HepG2 (cell line): ENCODE data around the gene COX4I2. TPM values are rescaled to one million over a fixed set of nuclear protein-coding genes. Genes with fewer than 3 reads are reported as not detected.
A peak's percentile ranks its signal among the peaks of the same experiment; 100 is the strongest.

Source experiments
- ELF1 ChIP-seq: sonication (generic); formaldehyde crosslinking; IDR thresholded peaks from 2 replicates; pipeline ENCODE4 v1.4.0; 2020; ENCODE audit warnings: missing genetic modification reagents
- FOXJ3 ChIP-seq: sonication (generic); formaldehyde crosslinking; IDR thresholded peaks from 2 replicates; pipeline ENCODE4 v1.4.0; 2020; ENCODE audit warnings: missing genetic modification reagents, mild to moderate bottlenecking, borderline replicate concordance
- HNF1A ChIP-seq, 2 experiments: sonication (generic) in 1 of 2; formaldehyde crosslinking in 1 of 2; IDR thresholded peaks; 2 replicates each; pipeline versions ENCODE4 v1.4.0 to v1.6.1; 2016 to 2020; ENCODE audit warnings: borderline replicate concordance in 1 of 2, low read depth in 1 of 2, mild to moderate bottlenecking in 1 of 2, missing genetic modification reagents in 1 of 2
- NFE2L1 ChIP-seq: sonication (generic); formaldehyde crosslinking; IDR thresholded peaks from 2 replicates; pipeline ENCODE4 v1.4.0; 2020; ENCODE audit warnings: missing genetic modification reagents, mild to moderate bottlenecking, borderline replicate concordance
- NFYB ChIP-seq: sonication (generic); formaldehyde crosslinking; IDR thresholded peaks from 2 replicates; pipeline ENCODE4 v1.4.0; 2020; ENCODE audit warnings: missing genetic modification reagents
- PBX2 ChIP-seq: IDR thresholded peaks from 2 replicates; pipeline ENCODE4 v1.6.1; 2016; ENCODE audit warnings: control low read depth
- SALL1 ChIP-seq: sonication (generic); formaldehyde crosslinking; IDR thresholded peaks from 2 replicates; pipeline ENCODE4 v1.8.0; 2022; ENCODE audit warnings: mild to moderate bottlenecking, missing genetic modification reagents
- TFAP4 ChIP-seq: sonication (generic); IDR thresholded peaks from 2 replicates; pipeline ENCODE4 v1.6.1; 2016; ENCODE audit warnings: low read depth, borderline replicate concordance
- THAP7 ChIP-seq: sonication (generic); formaldehyde crosslinking; IDR thresholded peaks from 2 replicates; pipeline ENCODE4 v1.8.1; 2023; ENCODE audit warnings: mild to moderate bottlenecking, missing genetic modification reagents
- ZBTB7B ChIP-seq: sonication (generic); formaldehyde crosslinking; IDR thresholded peaks from 2 replicates; pipeline ENCODE4 v1.4.0; 2020; ENCODE audit warnings: missing genetic modification reagents
- ZFP91 ChIP-seq: sonication (generic); formaldehyde crosslinking; IDR thresholded peaks from 2 replicates; pipeline ENCODE4 v1.9.0; 2022; ENCODE audit warnings: missing genetic modification reagents, mild to moderate bottlenecking, borderline replicate concordance
- ZNF687 ChIP-seq: sonication (generic); formaldehyde crosslinking; IDR thresholded peaks from 2 replicates; pipeline ENCODE4 v1.5.1; 2020; ENCODE audit warnings: mild to moderate bottlenecking, missing genetic modification reagents, moderate library complexity
- ZNF713 ChIP-seq: sonication (generic); formaldehyde crosslinking; IDR thresholded peaks from 2 replicates; pipeline ENCODE4 v1.4.0; 2020; ENCODE audit warnings: mild to moderate bottlenecking, missing genetic modification reagents
- polyA plus RNA-seq, 8 experiments: library from polyadenylated mRNA; depleted of rRNA in 3 of 8; stranded (reverse) in 7 of 8; unstranded in 1 of 8; fragments of >200 nt; fragmentation: Illumina TruSeq in 4 of 8; extraction: Trizol in 4 of 8; gene quantifications; 2 replicates each; pipeline versions ENCODE4 v1.2.1 to v1.2.3, GENCODE V29; 2011 to 2016; ENCODE audit warnings: low read depth in 4 of 8, missing spikeins in 1 of 8, mixed read lengths in 1 of 8; ENCODE audit not compliant: insufficient read depth in 1 of 8
- total RNA-seq, 5 experiments: library from RNA; depleted of rRNA; stranded (reverse); fragments of >200 nt; fragmentation: Illumina TruSeq; extraction: Trizol; gene quantifications; 2 replicates each; pipeline ENCODE4 v1.2.3, GENCODE V29; 2016; ENCODE audit warnings: low read depth in 1 of 5

COX4I2 gene
- total and polyA plus RNA-seq, 2 of the 13 experiments (the other 11 are each of a cell fraction or from before 2014, with no cell fraction given), result 1.1 TPM; not detected in 1

GRCh38 chr20:31679357-31680285, 41.9 kb downstream of the COX4I2 start (continued):
- TF ChIP-seq HNF1A (IDR thresholded peaks at IDR 0.05; ENCODE audit: low read depth) (no peak), HNF1A (CRISPR knock-in tag; IDR thresholded peaks at IDR 0.05; ENCODE audit: borderline replicate concordance) (no peak), ZNF687 (peak; percentile 59), FOXJ3 (CRISPR knock-in tag) (0 out of 2 replicates have a peak, but pooled peaks have one; percentile 50), NFE2L1 (no peak), THAP7 (CRISPR knock-in tag) (peak; percentile 82; the same call in 1 of the 2 replicates), ELF1 (CRISPR knock-in tag) (0 out of 2 replicates have a peak, but pooled peaks have one; percentile 29), PBX2 (CRISPR knock-in tag) (no peak), TFAP4 (peak; percentile 86), ZBTB7B (CRISPR knock-in tag) (no peak), ZNF713 (no peak), ZFP91 (CRISPR knock-in tag) (peak; percentile 25), NFYB (peak; percentile 6; the same call in 1 of the 2 replicates), SALL1 (CRISPR knock-in tag) (peak; percentile 73; the same call in 1 of the 2 replicates)
